GM12864 (cell line): ENCODE results near the gene GALK1.
"Not testable (repeated sequence)": the region's sequence is repeated elsewhere in the genome, so short reads cannot be mapped to it uniquely, and the experiment has no call there.

Experiments used
- DNase-seq: peaks from one replicate; pipeline ENCODE4 v3.0.0-alpha.2; 2011; ENCODE audit warnings: low read depth
- H3K4me3 ChIP-seq: 2 replicates; pipeline ENCODE4 v1.5.1; 2011; ENCODE audit warnings: mild to moderate bottlenecking, low read depth, low read length, control low read depth
- TF ChIP-seq, protein P1 (sequence below): IDR thresholded peaks from 2 replicates; pipeline ENCODE4 v1.5.1; 2011; ENCODE audit warnings: low read depth, mild to moderate bottlenecking, moderate library complexity, low read length, control low read depth, inconsistent platforms; ENCODE audit errors: missing control alignments

Gene GALK1

DNA sequence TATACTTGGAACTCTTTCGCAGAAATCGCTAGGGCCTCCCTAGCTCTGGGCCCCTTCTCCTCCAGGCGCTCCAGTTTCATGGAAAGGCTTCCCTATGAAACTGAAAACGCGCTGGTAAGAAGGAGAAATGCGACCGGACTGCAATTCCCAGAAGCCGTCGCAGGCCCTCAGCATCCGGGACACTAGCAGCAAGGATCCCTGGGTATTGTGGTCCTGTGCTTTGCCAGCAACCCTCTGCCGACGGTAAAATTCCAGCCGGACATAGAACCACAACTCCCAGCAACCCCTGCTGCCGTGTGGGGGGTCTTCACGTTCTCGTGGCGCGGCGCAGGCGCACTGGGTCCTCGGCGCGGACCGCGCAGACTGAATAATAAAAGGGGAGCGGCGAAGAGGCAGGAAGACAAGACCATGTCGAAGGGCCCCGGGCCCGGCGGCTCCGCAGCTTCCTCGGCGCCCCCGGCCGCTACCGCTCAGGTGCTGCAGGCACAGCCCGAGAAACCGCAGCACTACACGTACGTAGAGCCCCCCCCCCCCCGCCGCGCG lies 19.6 kb upstream of the GALK1 start, which contains the start of gene UNK:
Gene UNK (plus strand): TSS at position 334 of the 543 bp plus-strand sequence. CDS start 75 bp downstream, at position 409.
- TF ChIP-seq, protein P1, sequence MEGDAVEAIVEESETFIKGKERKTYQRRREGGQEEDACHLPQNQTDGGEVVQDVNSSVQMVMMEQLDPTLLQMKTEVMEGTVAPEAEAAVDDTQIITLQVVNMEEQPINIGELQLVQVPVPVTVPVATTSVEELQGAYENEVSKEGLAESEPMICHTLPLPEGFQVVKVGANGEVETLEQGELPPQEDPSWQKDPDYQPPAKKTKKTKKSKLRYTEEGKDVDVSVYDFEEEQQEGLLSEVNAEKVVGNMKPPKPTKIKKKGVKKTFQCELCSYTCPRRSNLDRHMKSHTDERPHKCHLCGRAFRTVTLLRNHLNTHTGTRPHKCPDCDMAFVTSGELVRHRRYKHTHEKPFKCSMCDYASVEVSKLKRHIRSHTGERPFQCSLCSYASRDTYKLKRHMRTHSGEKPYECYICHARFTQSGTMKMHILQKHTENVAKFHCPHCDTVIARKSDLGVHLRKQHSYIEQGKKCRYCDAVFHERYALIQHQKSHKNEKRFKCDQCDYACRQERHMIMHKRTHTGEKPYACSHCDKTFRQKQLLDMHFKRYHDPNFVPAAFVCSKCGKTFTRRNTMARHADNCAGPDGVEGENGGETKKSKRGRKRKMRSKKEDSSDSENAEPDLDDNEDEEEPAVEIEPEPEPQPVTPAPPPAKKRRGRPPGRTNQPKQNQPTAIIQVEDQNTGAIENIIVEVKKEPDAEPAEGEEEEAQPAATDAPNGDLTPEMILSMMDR: no peak
- DNase-seq: peak; percentile 99
- peak within 1 kb of the TSS; percentile 78 for H3K4me3 ChIP-seq

DNA sequence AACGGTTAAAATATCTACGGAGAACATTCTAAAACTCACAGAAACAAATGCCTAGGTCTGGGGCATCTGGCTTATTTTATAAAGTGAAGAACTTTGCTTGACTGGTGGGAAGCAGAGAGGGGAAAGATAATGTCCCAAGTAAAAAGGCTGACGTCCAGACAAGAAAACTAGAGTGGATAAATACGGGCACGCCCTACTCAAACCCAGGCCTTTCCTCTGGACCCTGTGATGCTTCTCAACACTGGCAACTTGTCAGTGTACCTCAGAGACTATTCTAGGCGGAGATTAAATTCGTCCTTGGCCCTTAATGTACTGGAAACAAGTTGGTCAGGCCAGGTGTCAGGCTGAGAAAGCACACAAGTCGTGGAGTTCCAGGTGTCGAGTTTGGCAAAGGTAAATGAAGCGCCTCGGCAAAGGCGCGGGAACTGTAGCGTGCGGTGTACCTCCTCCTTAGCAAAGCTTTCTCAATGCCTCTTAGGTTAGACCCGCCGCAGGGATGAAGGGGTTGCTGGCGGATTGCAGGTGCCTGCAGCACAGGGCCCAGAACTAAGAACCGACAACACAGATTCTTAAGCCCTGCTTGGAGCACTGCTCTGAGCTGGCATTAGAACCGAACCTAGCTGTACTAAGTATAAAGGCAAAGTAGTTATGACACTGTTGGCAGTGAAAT lies 18.9 kb upstream of the GALK1 start:
- no peak for DNase-seq
- TF ChIP-seq, protein P1: no peak
- H3K4me3 ChIP-seq: peak overlapping the region; percentile 78

DNA sequence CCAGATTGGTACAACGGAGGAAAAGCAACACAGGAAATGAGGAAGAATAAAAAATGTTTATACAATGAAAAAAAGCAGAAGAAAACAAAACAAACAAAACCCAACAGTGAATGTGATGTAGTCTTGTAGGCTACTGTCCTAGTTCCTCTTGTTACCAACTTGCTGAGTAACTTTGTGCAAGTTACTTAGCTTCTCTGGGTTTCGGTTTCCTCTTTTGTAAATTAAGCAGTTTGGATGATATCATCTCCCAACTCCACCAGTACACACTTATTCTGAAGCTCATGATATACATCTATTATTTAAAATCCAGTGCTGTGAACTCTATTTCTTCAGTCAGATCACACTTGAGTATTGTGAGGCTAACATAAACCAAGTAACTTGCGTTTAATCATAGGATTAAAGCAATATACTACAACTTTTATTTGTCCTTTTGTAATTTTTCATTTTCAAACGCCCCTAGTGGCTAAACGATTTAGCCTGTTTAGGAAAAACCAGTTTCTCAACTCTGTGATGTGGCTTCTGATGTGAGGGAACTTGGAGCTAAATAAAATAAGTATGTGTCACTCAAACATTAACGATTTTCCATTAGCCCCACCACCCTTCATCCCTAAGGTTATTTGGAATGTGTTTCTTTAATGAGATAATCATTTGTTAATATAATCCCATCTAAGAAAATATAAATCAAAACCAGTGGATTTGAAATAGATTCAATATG lies 18.2 kb upstream of the GALK1 start:
- peak; percentile 83 for DNase-seq
- H3K4me3 ChIP-seq: no peak overlapping the region; the same call in 1 of the 2 replicates
- TF ChIP-seq, protein P1: peak; percentile 68

DNA sequence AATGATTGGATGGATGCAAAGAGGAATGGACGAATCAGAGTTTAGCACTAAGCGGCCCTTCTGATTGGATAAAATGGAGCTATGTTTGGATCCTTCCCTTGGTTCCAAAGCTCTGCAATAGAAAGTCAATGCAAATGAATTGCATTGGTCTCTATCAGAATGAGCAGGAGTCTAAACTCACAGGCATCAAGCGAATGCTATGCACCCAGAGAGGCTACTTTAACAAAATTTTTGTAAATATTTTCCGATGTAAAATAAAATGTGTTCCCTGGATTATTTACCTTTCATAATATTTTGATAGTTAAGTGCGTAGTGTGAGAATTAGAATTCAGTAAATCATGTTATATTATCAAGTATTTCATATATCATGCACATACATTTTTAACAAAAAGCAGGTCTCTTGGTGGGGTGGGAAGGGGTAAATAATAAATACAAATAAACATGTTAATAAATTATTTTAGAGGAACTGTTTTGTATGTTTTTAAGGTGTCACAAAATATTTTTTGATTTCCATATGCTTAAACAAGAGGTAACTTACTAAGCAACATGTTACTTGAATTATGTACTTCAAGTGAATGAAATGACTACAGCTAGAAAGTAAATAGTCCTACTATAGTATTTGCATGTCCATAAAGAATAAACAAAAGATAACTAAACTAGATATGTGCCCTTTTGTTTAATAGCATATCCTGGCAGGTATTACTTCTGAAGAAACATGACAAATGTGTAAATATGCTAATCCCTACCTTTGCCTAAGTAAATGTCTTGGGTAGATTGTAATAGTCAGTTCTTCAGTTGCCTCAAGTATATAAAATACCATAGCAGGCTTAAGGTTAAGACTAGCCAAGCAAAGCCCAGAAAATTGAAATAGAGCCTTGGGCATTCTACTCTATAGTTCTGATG lies 15.2 kb upstream of the GALK1 start:
- DNase-seq: no peak
- TF ChIP-seq, protein P1: no peak
- no peak overlapping the region for H3K4me3 ChIP-seq

DNA sequence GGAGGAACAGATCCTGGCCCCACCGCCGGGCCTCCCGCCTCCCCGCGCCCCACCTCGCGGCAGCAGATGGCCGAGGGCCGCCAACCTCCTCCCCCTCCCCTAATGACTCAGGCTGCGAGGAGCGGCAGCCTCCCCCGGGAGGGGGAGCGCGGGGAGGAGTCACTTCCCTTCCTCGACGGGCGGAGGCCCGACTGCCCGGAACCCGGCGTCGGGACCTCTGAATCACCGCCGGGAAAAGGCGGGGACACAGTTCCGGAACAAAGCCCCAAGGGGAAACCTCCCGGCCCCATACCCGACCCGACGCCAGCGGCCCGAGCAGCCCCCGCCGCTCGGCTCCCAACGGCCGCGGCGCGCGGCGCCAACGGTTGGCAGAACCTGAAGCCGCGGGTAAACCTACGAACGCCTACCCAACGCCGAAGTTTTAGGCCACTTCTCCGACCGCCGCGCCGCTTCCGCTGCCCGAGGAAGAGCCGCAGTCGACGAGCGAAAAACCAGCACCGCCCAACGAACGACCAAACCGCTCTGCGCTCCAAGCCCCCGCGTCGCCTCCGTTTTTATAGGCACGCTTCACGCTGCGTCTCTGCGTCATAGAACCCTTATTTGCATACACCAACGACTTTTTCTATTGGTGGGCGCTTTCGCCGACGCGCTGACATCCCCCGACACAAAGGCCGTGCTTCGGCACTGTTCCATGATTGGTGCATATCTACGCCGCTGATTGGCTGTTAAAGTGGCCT lies 14.4 kb upstream of the GALK1 start:
- DNase-seq: peak; percentile 100
- TF ChIP-seq, protein P1: no peak
- peak overlapping the region; percentile 82 for H3K4me3 ChIP-seq

DNA sequence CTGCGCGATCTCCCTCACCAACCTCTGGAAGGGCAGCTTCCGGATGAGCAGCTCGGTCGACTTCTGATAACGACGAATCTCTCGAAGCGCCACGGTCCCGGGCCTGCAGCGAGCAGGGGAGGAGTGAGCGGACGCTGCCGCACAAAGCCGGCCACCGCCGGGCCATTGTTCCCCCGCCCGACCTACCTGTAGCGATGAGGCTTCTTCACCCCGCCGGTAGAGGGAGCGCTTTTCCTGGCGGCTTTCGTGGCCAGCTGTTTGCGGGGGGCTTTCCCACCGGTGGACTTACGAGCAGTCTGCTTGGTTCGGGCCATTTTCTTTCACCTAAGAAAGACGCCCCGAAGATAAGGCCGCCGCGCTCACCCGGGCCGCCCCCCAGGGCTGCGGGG lies 13.9 kb upstream of the GALK1 start:
- DNase-seq: no peak
- H3K4me3 ChIP-seq: peak overlapping the region; percentile 82
- TF ChIP-seq, protein P1: peak; percentile 77

DNA sequence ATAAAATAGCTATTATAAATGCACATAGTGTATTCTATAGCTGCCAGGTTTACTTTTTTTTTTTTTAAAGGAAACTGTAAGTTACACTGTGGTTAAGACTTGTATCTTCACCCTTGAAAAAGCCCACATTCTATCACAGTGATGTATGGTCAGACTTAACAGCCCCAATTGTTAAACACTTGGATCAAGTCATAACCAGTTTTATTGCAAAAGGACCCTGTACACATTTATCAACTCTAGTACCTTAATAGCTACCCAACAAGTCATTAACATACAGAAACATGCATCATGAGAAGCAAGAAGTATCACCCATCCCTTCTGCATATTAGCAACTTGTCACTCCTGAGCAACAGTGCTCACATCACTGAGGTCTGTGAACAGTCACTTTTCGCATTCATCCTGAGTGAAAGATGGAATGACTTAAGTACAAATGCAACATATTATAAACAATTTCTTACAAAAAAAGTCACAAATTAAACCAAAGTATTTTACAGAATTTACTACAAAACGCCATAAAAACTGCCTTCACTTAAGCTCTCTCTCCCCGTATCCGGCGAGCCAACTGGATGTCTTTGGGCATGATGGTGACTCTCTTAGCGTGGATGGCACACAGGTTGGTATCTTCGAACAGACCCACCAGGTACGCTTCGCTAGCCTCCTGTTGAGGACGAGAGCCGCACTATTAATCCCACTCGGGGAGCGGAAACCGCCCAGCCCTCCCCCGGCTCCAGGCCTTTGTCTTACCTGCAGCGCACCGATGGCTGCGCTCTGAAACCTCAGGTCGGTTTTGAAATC lies 13.3 kb upstream of the GALK1 start:
- DNase-seq: not testable (repeated sequence)
- H3K4me3 ChIP-seq: peak overlapping the region; percentile 82
